Motor neuron (in vitro differentiated cells): ENCODE measurements around the gene HS3ST5. TPM values are rescaled to one million over a fixed set of nuclear protein-coding genes. Genes with fewer than 3 reads are reported as not detected.
"Not testable (repeated sequence)": the region's sequence is repeated elsewhere in the genome, so short reads cannot be mapped to it uniquely, and the experiment has no call there.

Experiments
- ATAC-seq, 8 experiments: fragments of 200-7000 bp; cut with Tn5 transposase; replicated peaks in 6 of 8; 2 replicates each; pipeline ENCODE4 v1.8.0; 2021; ENCODE audit warnings: mild to moderate bottlenecking in 8 of 8, moderate library complexity in 8 of 8
- H3K27ac ChIP-seq, 2 donors: fragments of 250-450 bp; sonication (Bioruptor Pico); 2 replicates each; pipeline ENCODE4 v1.9.0; 2021; ENCODE audit warnings: antibody characterized with exemption in 2 of 2, mild to moderate bottlenecking in 2 of 2, moderate library complexity in 1 of 2
- H3K4me1 ChIP-seq, 2 donors: fragments of 250-450 bp; sonication (Bioruptor Pico); replicated peaks in 1 of 2; 2 replicates each; pipeline ENCODE4 v1.6.1; 2021; ENCODE audit warnings: antibody characterized with exemption in 2 of 2, mild to moderate bottlenecking in 2 of 2, moderate library complexity in 1 of 2
- H3K4me3 ChIP-seq, 5 donors: fragments of 250-450 bp; sonication (Bioruptor Pico); 2 replicates each; pipeline ENCODE4 v1.9.0; 2021; ENCODE audit warnings: antibody characterized with exemption in 5 of 5, mild to moderate bottlenecking in 5 of 5, moderate library complexity in 4 of 5
- WGBS, 10 experiments: fragments of 450-650 bp; shearing (Covaris generic); methylation state at CpG; one replicate each; pipeline ENCODE4 v1.0.0; 2022; 5-methylcytosine and 5-hydroxymethylcytosine counted together
- in situ Hi-C, 9 experiments: fragments of 400-800 bp; cut with MboI; loops; one replicate each; pipeline ENCODE4 v1.15.0; 2021; ENCODE audit warnings: low sequenced_read_pairs in 9 of 9, low pct_unique_long_range_greater_than_20kb in 2 of 9; ENCODE audit not compliant: unreplicated experiment in 9 of 9
- total RNA-seq, 8 experiments: library from RNA; unstranded; fragments of 300-600 nt; gene quantifications; 2 replicates each; pipeline versions ENCODE4 v1.2.3 to v1.2.4, GENCODE V29; 2022

HS3ST5 gene
- total RNA-seq, 8 experiments from 2014 or later: 1.4 to 7.1 (median 2.3) TPM

- in situ Hi-C loops, H3K4me1 ChIP-seq, H3K4me3 ChIP-seq, ATAC-seq, H3K27ac ChIP-seq: not testable (repeated sequence)
- WGBS, 10 experiments: 31 to 100% methylated on average over 1 to 2 of the region's 2 CpGs; no CpG with 5 or more reads in 8 of the 10 experiments
These were observed 328.7 kb downstream of the HS3ST5 start for GRCh38 chr6:114014106-114014505.

GRCh38 chr6:114011486-114011885 is 331.3 kb downstream of the HS3ST5 start:
- ATAC-seq, H3K27ac ChIP-seq, H3K4me3 ChIP-seq, in situ Hi-C loops, H3K4me1 ChIP-seq: not testable (repeated sequence)
- 50 to 100% (median 97%) methylated on average over 1 to 7 of the region's 7 CpGs; no CpG with 5 or more reads in 2 of the 10 experiments for WGBS, 10 experiments

DNA sequence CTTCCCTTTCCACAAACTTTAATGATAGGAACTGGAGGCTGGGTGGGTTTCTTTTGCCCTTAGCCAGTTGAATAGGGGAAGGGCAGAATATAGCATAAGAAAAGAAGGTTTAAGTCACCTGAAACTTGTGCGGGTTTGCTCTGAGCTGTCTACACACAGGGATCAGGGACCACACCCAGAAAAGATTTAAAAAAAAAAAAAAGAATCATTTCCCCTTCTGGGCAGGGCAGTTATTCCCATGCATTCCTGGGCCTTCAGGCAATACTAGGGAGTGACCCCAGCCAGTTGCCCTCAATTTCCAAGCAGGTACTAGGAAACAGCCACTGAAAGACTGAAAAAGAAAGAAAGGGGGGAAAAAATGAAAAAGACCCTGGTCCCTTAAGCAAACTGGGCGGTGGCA is 332.3 kb downstream of the HS3ST5 start:
- H3K4me3 ChIP-seq: no peak overlapping the region
- peaks cover 0 to 8% of the 10 kb centered on the region in 2 donors for H3K4me1 ChIP-seq
- peak in 3 of 8 experiments; percentile 44 to 86 (median 84) for ATAC-seq
- no peak overlapping the region for H3K27ac ChIP-seq
- WGBS, 10 experiments: 44 to 100% (median 91%) methylated on average over 1 to 2 of the region's 2 CpGs; no CpG with 5 or more reads in 4 of the 10 experiments
- in situ Hi-C loops: no loop called here

- H3K4me3 ChIP-seq: no peak overlapping the region
- no peak overlapping the region for H3K27ac ChIP-seq
- WGBS, 10 experiments: 0 to 60% (median 32%) methylated on average over 1 to 2 of the region's 2 CpGs; no CpG with 5 or more reads in 2 of the 10 experiments
- H3K4me1 ChIP-seq: peaks cover 0 to 8% of the 10 kb centered on the region in 2 donors
- in situ Hi-C loops: no loop called here
- no peak for ATAC-seq
These were observed 333.6 kb downstream of the HS3ST5 start for GRCh38 chr6:114009192-114009591.

- Histone ChIP-seq H3K27ac (no peak overlapping the region), H3K4me3 (no peak overlapping the region), H3K4me1 (peaks cover 0 to 8% of the 10 kb centered on the region in 2 donors)
- WGBS, 10 experiments: 61 to 100% (median 86%) methylated on average over 1 to 4 of the region's 4 CpGs; no CpG with 5 or more reads in 1 of the 10 experiments
- no peak for ATAC-seq
- in situ Hi-C loops: no loop called here
These were observed 334.5 kb downstream of the HS3ST5 start for GRCh38 chr6:114008331-114008730.

- H3K27ac ChIP-seq: no peak overlapping the region
- H3K4me1 ChIP-seq: peaks cover 0 to 8% of the 10 kb centered on the region in 2 donors
- in situ Hi-C loops: no loop called here
- WGBS, 10 experiments: 60 to 89% (median 83%) methylated on average over 1 to 2 of the region's 2 CpGs; no CpG with 5 or more reads in 5 of the 10 experiments
- H3K4me3 ChIP-seq: no peak overlapping the region
- ATAC-seq: peak in 1 of 8 experiments; percentile 30
These were observed 335.3 kb downstream of the HS3ST5 start for GRCh38 chr6:114007516-114007915.
